ENCODE results near the gene THBS2. TPM values are rescaled to one million over a fixed set of nuclear protein-coding genes. Genes with fewer than 3 reads are reported as not detected.

Gene THBS2
- total and polyA plus RNA-seq, 2 donors (not counting 3 experiments of a cell fraction or from before 2014, with no cell fraction given): 0.08 TPM; not detected in 1

GRCh38 chr6:169189686-169190085 lies 64.0 kb downstream of the THBS2 start:
- FAIRE-seq: no peak
- no peak overlapping the region for H3K4me2 ChIP-seq (ENCODE audit: insufficient read depth, low read length)

DNA sequence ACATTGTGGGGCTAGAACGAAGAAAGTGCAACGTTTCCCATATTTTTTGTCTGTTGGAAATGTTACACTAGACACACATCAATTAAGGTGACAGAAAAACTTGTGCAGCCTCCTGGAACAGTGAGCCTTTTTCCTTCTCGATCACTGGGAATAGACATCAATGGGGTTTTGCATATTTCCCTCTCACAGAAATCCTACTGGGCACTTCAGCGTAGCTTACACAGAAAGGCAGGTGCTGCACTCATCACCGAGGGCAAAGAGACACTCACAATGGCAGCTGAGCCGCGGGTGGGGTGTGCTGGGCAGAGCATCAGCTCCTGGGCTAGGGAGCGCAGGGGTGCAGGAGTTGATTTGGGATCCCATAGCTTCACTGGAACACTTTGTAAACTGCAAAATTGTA lies 64.5 kb downstream of the THBS2 start:
- DNase-seq (ENCODE audit: low read depth, low spot score): no peak
- no peak overlapping the region for H3K4me2 ChIP-seq (ENCODE audit: insufficient read depth, low read length)
- no peaks in the 10 kb centered on the region for H3K9me1 ChIP-seq (replicated peaks; ENCODE audit: control insufficient read depth, extremely low read depth, insufficient read depth, low read length)
- H3K4me1 ChIP-seq (ENCODE audit: control insufficient read depth, extremely low read depth, insufficient read depth, low read length): no peaks in the 10 kb centered on the region
- no peaks in the 10 kb centered on the region for H4K20me1 ChIP-seq (replicated peaks; ENCODE audit: control insufficient read depth, extremely low read depth, insufficient read depth, low read length)
- no peak for FAIRE-seq
- BruUV-seq (replicated peaks): no TSS peak
- H3K9ac ChIP-seq (replicated peaks; ENCODE audit: extremely low read depth, insufficient read depth, low read length): no peak overlapping the region
- dilution Hi-C loops (cut with MboI; ENCODE audit: extremely low pct_ligation_motif_present, low sequenced_read_pairs): no loop called here
- H3K9me3 ChIP-seq (replicated peaks; ENCODE audit: control insufficient read depth, insufficient read depth, low read length): no peaks in the 10 kb centered on the region
- CTCF ChIA-PET: no interaction called here
- intact Hi-C loops (cut with micrococcal nuclease): no loop called here
- no peaks in the 10 kb centered on the region for H3K79me2 ChIP-seq (ENCODE audit: control insufficient read depth, insufficient read depth, low read length)
- POLR2A ChIA-PET: no interaction called here
- no peak overlapping the region for H3K27ac ChIP-seq (ENCODE audit: insufficient read depth, low read depth, low read length)
- no peaks in the 10 kb centered on the region for H3K27me3 ChIP-seq (ENCODE audit: control insufficient read depth in 2 of 2, insufficient read depth in 2 of 2, low read length in 2 of 2)
- no peak overlapping the region for H2AFZ ChIP-seq (ENCODE audit: low read depth, low read length)
- H3K4me3 ChIP-seq (replicated peaks in 1 of 3; ENCODE audit: insufficient read depth in 1 of 3, low read depth in 1 of 3, low read length in 3 of 3): no peak overlapping the region
- TF ChIP-seq FOS (IDR thresholded peaks at IDR 0.05; ENCODE audit: borderline replicate concordance, insufficient read depth, low read length) (no peak), CTCF (IDR thresholded peaks at IDR 0.05; ENCODE audit: extremely low read depth in 1 of 2, insufficient read depth in 1 of 2, low read depth in 1 of 2, low read length in 2 of 2) (no peak), POLR2AphosphoS5 (IDR thresholded peaks at IDR 0.05; ENCODE audit: insufficient read depth, low read depth, low read length) (no peak), POLR2A (IDR thresholded peaks at IDR 0.05; ENCODE audit: low read depth, low read length) (no peak), MYC (IDR thresholded peaks at IDR 0.05; ENCODE audit: low read depth, low read length) (no peak), JUN (IDR thresholded peaks at IDR 0.05; ENCODE audit: borderline replicate concordance, insufficient read depth, insufficient read length, low read depth) (no peak), EZH2 (IDR thresholded peaks at IDR 0.05; ENCODE audit: borderline replicate concordance, low read depth, low read length, severe bottlenecking) (no peak), GATA2 (IDR thresholded peaks at IDR 0.05; ENCODE audit: insufficient read depth, insufficient read length, low read depth, low read length) (no peak)
- TF ChIP-seq, protein P1, sequence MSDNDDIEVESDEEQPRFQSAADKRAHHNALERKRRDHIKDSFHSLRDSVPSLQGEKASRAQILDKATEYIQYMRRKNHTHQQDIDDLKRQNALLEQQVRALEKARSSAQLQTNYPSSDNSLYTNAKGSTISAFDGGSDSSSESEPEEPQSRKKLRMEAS (IDR thresholded peaks at IDR 0.05; ENCODE audit: insufficient read depth, insufficient read length): no peak
- H3K36me3 ChIP-seq (ENCODE audit: control insufficient read depth in 2 of 2, extremely low read depth in 1 of 2, insufficient read depth in 2 of 2, low read length in 2 of 2): no peaks in the 10 kb centered on the region

More at GRCh38 chr6:169189686-169190085, 64.0 kb downstream of the THBS2 start:
- Histone ChIP-seq H3K4me1 (ENCODE audit: control insufficient read depth, extremely low read depth, insufficient read depth, low read length) (no peaks in the 10 kb centered on the region), H3K79me2 (ENCODE audit: control insufficient read depth, insufficient read depth, low read length) (no peaks in the 10 kb centered on the region), H3K9ac (replicated peaks; ENCODE audit: extremely low read depth, insufficient read depth, low read length) (no peak overlapping the region), H3K27ac (ENCODE audit: insufficient read depth, low read depth, low read length) (no peak overlapping the region), H4K20me1 (replicated peaks; ENCODE audit: control insufficient read depth, extremely low read depth, insufficient read depth, low read length) (no peaks in the 10 kb centered on the region), H3K36me3 (ENCODE audit: control insufficient read depth in 2 of 2, extremely low read depth in 1 of 2, insufficient read depth in 2 of 2, low read length in 2 of 2) (no peaks in the 10 kb centered on the region), H2AFZ (ENCODE audit: low read depth, low read length) (no peak overlapping the region), H3K9me3 (replicated peaks; ENCODE audit: control insufficient read depth, insufficient read depth, low read length) (no peaks in the 10 kb centered on the region), H3K4me3 (replicated peaks in 1 of 3; ENCODE audit: insufficient read depth in 1 of 3, low read depth in 1 of 3, low read length in 3 of 3) (no peak overlapping the region), H3K9me1 (replicated peaks; ENCODE audit: control insufficient read depth, extremely low read depth, insufficient read depth, low read length) (no peaks in the 10 kb centered on the region), H3K27me3 (ENCODE audit: control insufficient read depth in 2 of 2, insufficient read depth in 2 of 2, low read length in 2 of 2) (no peaks in the 10 kb centered on the region)
- TF ChIP-seq MYC (IDR thresholded peaks at IDR 0.05; ENCODE audit: low read depth, low read length) (no peak), EZH2 (IDR thresholded peaks at IDR 0.05; ENCODE audit: borderline replicate concordance, low read depth, low read length, severe bottlenecking) (no peak)
- TF ChIP-seq, protein P1 (IDR thresholded peaks at IDR 0.05; ENCODE audit: insufficient read depth, insufficient read length): no peak
- POLR2A ChIA-PET: no interaction called here
- dilution Hi-C loops (cut with MboI; ENCODE audit: extremely low pct_ligation_motif_present, low sequenced_read_pairs) (no loop called here), intact Hi-C loops (cut with micrococcal nuclease) (no loop called here)
- BruUV-seq (replicated peaks): no TSS peak
- DNase-seq (ENCODE audit: low read depth, low spot score): no peak
- CTCF ChIA-PET: no interaction called here
